HG02588 (cell line): ENCODE measurements around the gene HLA-F.

Experiments used
- ATAC-seq: cut with Tn5 transposase; IDR thresholded peaks from one replicate; pipeline ENCODE4 v1.9.1; 2021; ENCODE audit warnings: mild to moderate bottlenecking, moderate library complexity; ENCODE audit not compliant: unreplicated experiment

The HLA-F gene

DNA sequence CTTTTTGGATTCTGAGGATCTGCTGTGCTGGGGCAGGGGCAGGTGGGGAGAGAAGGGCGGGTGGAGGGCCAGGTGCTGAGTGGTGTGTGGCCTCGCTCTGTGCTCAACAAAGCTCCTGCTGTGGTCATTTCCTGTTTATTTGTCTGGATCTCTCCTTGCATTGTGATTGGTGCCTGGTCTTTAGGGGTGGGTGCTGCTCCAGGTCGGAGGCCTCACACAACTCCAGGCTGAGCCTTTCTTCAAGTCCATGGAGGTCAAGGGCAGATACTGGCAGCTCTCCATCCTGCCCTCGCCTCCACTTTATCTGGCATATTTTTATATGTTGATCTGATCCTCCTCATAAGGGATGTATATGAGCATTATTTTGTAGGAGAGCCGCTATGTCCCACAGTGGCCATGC, 36.2 kb downstream of the HLA-F start:
- no peak for ATAC-seq

DNA sequence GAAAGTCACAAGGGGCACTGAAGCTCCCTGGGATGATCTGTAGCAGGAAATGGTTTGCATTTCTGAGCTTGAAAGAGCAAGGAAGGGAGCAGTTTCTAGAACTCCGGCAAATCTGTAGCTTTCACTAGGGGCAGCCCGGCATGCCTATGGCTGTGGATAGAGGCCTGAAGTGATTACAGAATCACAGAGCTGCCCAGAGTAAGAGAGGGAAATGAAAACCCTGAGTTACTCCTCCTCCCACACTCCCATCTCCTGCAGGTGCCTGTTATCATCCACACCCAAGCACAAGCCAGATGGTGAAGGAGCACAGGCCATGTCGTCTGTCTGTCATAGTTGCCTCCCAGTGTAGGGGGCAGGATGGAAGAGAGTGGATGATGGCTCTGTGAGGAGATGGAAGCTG, 37.1 kb downstream of the HLA-F start:
- no peak for ATAC-seq

DNA sequence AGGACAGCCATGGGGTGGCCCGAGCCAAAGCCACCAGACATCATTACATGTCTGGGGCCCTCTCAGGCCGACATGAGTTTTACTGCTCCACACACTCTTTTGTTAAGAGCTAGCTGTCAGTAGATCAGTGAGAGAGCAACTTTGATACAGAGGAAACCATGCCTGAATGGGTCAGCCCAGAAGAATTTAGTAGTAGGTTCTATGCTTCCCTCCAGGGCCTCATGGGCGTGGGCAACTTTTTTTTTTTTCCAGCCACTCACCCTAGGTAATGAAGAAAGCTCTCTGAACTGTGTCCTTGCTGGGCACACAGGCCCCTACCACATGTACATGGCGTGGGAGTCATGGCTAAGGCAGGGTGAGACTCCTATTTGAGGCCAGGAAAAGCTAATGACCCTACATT, 38.8 kb downstream of the HLA-F start:
- no peak for ATAC-seq

DNA sequence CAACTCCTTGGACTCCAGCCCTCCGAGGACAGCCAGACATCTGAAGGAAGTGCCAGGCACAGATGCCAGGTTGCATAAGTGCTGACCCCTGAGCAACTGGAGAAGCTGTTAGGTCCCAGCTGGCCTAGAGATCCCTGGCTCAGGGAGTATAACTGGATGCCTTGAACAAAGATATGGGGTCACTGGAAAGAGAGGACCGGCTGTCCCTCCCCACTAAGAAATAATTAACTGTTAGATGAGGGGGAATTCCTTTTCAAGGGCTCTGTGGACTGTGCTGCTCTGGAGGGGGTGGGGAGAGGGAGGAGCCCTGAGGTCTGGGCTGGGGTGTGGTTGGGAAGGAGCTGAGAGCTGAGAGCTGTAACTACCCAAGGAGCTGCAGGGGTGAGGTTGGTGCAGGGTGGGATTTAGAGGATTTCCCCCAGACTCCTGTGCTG, 39.6 kb downstream of the HLA-F start:
- ATAC-seq, result no peak

DNA sequence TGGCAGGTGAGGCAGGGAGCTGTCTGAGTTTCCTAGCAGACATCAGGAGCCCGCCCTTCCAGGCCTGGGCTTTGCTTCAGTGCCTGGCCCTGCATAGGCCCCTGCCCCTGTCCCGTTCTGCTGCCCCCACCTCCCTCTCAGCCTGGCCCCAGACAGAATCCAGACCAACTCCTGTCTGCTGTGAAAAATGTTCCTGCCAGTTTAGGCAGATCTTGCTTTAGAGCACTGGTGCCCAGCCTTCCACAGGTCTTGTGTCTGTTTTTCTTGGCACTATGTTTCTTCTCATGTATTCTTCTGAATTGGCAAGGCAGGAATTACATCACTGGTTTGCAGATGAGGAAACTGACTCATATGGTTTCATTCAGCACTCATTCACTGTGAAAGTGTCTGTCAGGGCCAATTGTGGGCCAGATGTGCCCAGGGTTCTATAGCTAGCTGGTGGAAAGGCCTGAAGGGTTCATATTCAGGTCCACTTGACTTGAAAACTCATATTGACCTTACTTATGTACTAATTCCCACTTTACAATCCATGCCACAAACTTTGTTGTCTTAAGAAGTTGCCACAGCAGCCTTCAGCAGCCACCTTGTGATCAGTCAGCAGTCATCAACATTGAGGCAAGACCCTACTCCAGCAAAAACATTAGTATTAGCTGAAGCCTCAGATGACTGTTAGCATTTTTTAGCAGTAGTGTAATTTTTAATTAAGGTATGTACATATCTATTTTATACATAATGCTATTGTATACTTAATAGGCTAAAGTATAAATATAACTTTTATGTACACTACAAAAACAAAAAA, 40.5 kb downstream of the HLA-F start:
- no peak for ATAC-seq

DNA sequence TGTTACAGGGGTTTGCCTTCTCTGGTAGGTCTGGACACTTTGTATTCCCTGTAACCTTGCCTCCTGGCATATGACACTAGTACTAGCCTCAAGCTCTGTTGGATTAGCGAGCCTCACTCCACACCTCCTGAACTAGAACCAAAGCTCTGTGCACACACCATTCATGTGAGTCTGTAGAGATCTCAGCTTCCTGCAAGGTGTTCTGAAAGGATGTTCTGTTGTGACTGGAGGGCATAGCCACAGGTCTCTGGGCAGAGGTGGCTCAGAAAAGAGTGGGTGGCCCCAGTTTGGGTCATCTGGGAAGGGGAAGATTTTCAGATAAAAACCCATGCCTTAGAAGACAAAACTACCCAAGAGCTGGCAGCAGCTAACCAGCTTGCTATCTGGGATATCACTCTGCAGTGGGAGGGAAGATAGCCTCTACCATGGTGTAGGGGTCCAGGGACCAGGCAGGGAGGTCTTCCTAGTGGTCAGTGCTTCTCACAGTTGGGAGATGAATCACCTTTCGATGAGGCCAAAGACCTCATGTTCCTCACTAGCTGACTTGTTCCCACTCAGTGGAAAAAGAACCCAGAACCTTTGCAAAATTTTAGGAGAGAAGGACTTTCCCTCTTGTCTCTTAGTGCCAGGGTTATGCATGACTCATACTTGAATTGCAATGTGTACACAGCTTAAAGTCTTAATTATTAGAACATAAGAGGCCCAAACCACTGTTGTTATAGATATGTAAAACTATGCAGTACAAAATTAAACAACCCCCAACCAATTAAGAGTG, 41.4 kb downstream of the HLA-F start:
- ATAC-seq, result no peak

DNA sequence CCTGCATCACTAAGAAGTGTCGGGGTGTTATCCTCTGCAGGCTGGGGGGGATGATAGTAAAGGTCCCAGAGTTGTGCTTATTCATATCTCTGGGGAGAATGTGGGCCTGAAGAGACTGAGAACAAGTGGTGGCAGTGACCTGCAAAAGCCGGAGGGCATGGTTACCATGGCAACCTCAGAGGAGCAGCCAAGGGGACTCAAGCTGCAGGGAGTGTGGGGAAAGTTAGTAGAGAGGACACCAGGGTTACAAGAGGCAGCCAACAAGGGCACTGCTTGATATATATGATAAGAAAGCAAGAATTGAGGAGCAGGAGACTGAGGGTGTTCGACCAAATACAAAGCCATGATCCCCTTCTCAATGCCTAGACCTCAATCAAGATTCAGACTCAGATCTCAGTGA, 46.1 kb downstream of the HLA-F start:
- no peak for ATAC-seq

DNA sequence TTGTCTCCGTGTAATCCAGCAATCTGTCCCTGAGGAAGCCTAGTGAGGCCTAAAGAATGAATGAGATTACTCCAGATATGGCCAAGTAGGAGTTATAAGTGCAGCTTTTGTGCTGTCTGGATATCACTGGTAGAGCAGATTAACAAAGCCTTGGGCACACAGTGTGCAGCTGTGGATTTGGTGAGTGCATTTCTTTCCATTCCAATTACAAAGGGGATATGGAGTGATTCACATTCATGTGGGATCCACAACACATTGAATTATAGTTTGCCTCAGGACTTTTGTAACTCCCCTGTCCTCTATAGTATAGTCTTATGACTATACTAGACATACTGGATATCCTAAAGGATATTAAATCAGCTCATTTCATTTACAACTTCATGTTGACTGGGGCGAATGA, 47.1 kb downstream of the HLA-F start:
- ATAC-seq, result no peak

DNA sequence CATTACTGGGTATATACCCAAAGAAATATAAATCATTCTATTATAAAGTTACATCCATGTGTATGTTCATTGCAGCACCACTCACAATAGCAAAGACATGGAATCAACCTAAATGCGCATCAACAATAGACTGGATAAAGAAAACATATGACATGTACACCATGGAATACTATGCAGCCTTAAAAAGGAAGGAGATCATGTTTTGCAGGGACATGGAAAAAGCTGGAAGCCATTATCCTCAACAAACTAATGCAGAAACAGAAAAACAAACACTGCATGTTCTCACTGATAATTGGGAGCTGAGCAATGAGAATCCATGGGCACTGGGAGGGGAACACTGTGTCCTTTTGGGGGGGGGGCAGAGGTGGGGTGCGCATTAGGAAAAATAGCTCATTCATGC, 53.5 kb downstream of the HLA-F start:
- ATAC-seq, result no peak
